ENCODE results near the gene FBXO27. TPM values are rescaled to one million over a fixed set of nuclear protein-coding genes. Genes with fewer than 3 reads are reported as not detected.
"Not testable (repeated sequence)": the region's sequence is repeated elsewhere in the genome, so short reads cannot be mapped to it uniquely, and the experiment has no call there.

Gene FBXO27
- 0.57 and 0.84 TPM in 2 replicates for total RNA-seq

- Mint-ChIP-seq H3K36me3 (ENCODE audit: low read depth) (no peaks in the 10 kb centered on the region), H3K9me3 (peaks cover 3% of the 10 kb centered on the region), H3K27ac (no peak within 1 kb of the TSS), H3K27me3 (ENCODE audit: low read depth) (peaks cover 30% of the 10 kb centered on the region), H3K4me3 (ENCODE audit: low read depth) (peak within 1 kb of the TSS; percentile 51), H3K4me1 (ENCODE audit: low read depth) (peaks cover 7% of the 10 kb centered on the region)
- no peak for DNase-seq (ENCODE audit: low spot score)
- intact Hi-C loops (cut with micrococcal nuclease): loop anchor here (10.0 kb wide), 1 partner anchor 57 kb away; the partner anchor contains the start of gene FBXO17
Measured at GRCh38 chr19:39032063-39032918, at the start of gene FBXO27. Gene FBXO27 (minus strand): TSS chr19:39032549. CDS start chr19:39032227, 322 bp downstream.

GRCh38 chr19:39080431-39080830 lies 48.1 kb upstream of the FBXO27 start:
- intact Hi-C loops (cut with micrococcal nuclease): no loop called here
- H3K4me3 Mint-ChIP-seq (ENCODE audit: low read depth): no peak overlapping the region
- no peaks in the 10 kb centered on the region for H3K36me3 Mint-ChIP-seq (ENCODE audit: low read depth)
- peaks cover 5% of the 10 kb centered on the region for H3K4me1 Mint-ChIP-seq (ENCODE audit: low read depth)
- H3K9me3 Mint-ChIP-seq: no peaks in the 10 kb centered on the region
- peaks cover 37% of the 10 kb centered on the region for H3K27me3 Mint-ChIP-seq (ENCODE audit: low read depth)
- no peak for DNase-seq (ENCODE audit: low spot score)
- H3K27ac Mint-ChIP-seq: no peak overlapping the region

DNA sequence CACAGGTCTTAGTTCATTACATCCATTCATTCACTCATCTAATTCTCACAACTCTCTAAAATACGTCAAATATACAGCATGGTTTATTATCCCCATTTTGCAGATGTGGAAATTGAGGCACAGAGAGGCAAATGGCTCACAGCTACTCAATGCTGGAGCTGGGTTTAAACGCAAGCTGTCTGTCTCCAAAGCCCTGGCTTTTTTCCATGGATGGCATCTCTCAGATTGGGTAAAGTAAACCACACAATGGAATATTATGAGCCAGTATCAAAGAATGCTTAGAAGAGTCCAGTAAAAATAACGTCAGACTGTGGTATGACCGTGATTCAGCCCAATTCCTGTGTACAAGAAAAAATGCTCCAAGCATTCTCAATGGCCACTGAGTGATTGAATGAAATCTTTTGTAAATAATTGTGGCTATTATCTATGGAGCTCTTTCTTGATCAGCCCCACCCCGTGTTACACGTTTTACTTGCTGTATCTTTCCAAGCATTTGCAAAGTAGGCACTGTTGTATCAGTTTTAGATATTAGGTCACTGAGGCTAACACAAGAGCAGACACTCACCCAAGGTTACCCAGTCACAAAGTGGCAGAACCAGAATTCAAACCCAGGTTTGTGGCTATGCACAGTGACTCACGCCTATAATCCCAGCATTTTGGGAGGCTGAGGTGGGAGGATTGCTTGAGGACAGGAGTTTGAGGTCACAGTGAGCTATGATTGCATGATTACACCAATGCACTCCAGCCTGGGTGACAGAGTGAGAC lies 46.3 kb upstream of the FBXO27 start:
- Mint-ChIP-seq H3K36me3 (ENCODE audit: low read depth) (no peaks in the 10 kb centered on the region), H3K4me1 (ENCODE audit: low read depth) (peaks cover 8% of the 10 kb centered on the region), H3K9me3 (no peaks in the 10 kb centered on the region), H3K27ac (no peak overlapping the region), H3K27me3 (ENCODE audit: low read depth) (peaks cover 25% of the 10 kb centered on the region), H3K4me3 (ENCODE audit: low read depth) (no peak overlapping the region)
- no peak for DNase-seq (ENCODE audit: low spot score)
- intact Hi-C loops (cut with micrococcal nuclease): no loop called here

DNA sequence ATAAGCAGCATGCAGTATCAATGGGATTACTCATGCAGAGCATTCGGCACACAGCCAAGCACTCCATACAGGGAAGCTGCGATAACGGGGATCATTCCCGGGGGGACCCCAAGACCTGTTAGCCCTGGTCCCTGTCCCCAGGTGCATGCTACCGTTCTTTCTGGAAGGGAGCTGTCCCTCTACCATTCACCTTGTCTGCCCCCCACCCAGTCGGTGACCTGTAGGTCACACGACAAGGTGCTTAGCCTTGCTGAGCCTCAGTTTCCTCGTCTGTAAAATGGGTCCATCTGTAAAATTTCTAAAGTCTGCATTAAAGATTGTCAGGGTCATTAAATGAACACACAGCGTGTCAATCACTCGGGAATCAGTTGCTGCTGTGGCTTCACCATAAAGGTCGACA lies 45.0 kb upstream of the FBXO27 start:
- intact Hi-C loops (cut with micrococcal nuclease): no loop called here
- Mint-ChIP-seq H3K27ac (no peak overlapping the region), H3K4me1 (ENCODE audit: low read depth) (peaks cover 13% of the 10 kb centered on the region), H3K36me3 (ENCODE audit: low read depth) (no peaks in the 10 kb centered on the region), H3K9me3 (no peaks in the 10 kb centered on the region), H3K27me3 (ENCODE audit: low read depth) (peaks cover 12% of the 10 kb centered on the region), H3K4me3 (ENCODE audit: low read depth) (no peak overlapping the region)
- DNase-seq (ENCODE audit: low spot score): no peak

GRCh38 chr19:39074942-39075341 lies 42.6 kb upstream of the FBXO27 start:
- no peak for DNase-seq (ENCODE audit: low spot score)
- peaks cover 3% of the 10 kb centered on the region for H3K27me3 Mint-ChIP-seq (ENCODE audit: low read depth)
- H3K4me3 Mint-ChIP-seq (ENCODE audit: low read depth): no peak overlapping the region
- peaks cover 11% of the 10 kb centered on the region for H3K4me1 Mint-ChIP-seq (ENCODE audit: low read depth)
- no peaks in the 10 kb centered on the region for H3K9me3 Mint-ChIP-seq
- H3K36me3 Mint-ChIP-seq (ENCODE audit: low read depth): no peaks in the 10 kb centered on the region
- no peak overlapping the region for H3K27ac Mint-ChIP-seq
- intact Hi-C loops (cut with micrococcal nuclease): no loop called here

GRCh38 chr19:39074205-39074692 lies 41.9 kb upstream of the FBXO27 start:
- intact Hi-C loops (cut with micrococcal nuclease): no loop called here
- Mint-ChIP-seq H3K4me1 (ENCODE audit: low read depth) (peaks cover 11% of the 10 kb centered on the region), H3K36me3 (ENCODE audit: low read depth) (no peaks in the 10 kb centered on the region), H3K9me3 (no peaks in the 10 kb centered on the region), H3K27me3 (ENCODE audit: low read depth) (peaks cover 2% of the 10 kb centered on the region), H3K4me3 (ENCODE audit: low read depth) (no peak overlapping the region), H3K27ac (no peak overlapping the region)
- no peak for DNase-seq (ENCODE audit: low spot score)

- H3K27me3 Mint-ChIP-seq (ENCODE audit: low read depth): peaks cover 3% of the 10 kb centered on the region
- peaks cover 11% of the 10 kb centered on the region for H3K4me1 Mint-ChIP-seq (ENCODE audit: low read depth)
- DNase-seq (ENCODE audit: low spot score): no peak
- H3K27ac Mint-ChIP-seq: no peak overlapping the region
- H3K36me3 Mint-ChIP-seq (ENCODE audit: low read depth): no peaks in the 10 kb centered on the region
- H3K9me3 Mint-ChIP-seq: peaks cover 4% of the 10 kb centered on the region
- no peak overlapping the region for H3K4me3 Mint-ChIP-seq (ENCODE audit: low read depth)
- intact Hi-C loops (cut with micrococcal nuclease): no loop called here
Measured at GRCh38 chr19:39070888-39071287, 38.5 kb upstream of the FBXO27 start.

DNA sequence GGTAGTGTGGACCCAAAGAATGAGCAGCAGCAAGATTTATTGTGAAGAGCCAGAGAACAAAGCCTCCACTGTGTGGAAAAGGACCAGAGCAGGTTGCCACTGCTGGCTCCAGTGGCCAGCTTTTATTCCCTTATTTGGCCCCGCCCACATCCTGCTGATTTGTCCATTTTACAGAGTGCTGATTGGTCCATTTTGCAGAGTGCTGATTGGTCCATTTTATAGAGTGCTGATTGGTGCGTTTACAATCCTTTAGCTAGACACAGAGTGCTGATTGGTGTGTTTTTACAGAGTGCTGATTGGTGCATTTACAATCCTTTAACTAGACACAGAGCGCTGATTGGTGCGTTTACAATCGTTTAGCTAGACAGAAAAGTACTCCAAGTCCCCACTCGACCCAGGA lies 35.9 kb upstream of the FBXO27 start:
- not testable (repeated sequence) for H3K27me3 Mint-ChIP-seq (ENCODE audit: low read depth); DNase-seq (ENCODE audit: low spot score)

GRCh38 chr19:39067104-39067503 lies 34.8 kb upstream of the FBXO27 start:
- no peak overlapping the region for H3K27ac Mint-ChIP-seq
- no peaks in the 10 kb centered on the region for H3K4me1 Mint-ChIP-seq (ENCODE audit: low read depth)
- intact Hi-C loops (cut with micrococcal nuclease): no loop called here
- H3K4me3 Mint-ChIP-seq (ENCODE audit: low read depth): no peak overlapping the region
- H3K36me3 Mint-ChIP-seq (ENCODE audit: low read depth): no peaks in the 10 kb centered on the region
- peaks cover 2% of the 10 kb centered on the region for H3K27me3 Mint-ChIP-seq (ENCODE audit: low read depth)
- peaks cover 4% of the 10 kb centered on the region for H3K9me3 Mint-ChIP-seq
- no peak for DNase-seq (ENCODE audit: low spot score)

More for the DNA sequence above, 35.9 kb upstream of the FBXO27 start:
- H3K36me3 Mint-ChIP-seq (ENCODE audit: low read depth); H3K27ac Mint-ChIP-seq; intact Hi-C loops (cut with micrococcal nuclease); H3K4me1 Mint-ChIP-seq (ENCODE audit: low read depth); H3K9me3 Mint-ChIP-seq; H3K4me3 Mint-ChIP-seq (ENCODE audit: low read depth): not testable (repeated sequence)

DNA sequence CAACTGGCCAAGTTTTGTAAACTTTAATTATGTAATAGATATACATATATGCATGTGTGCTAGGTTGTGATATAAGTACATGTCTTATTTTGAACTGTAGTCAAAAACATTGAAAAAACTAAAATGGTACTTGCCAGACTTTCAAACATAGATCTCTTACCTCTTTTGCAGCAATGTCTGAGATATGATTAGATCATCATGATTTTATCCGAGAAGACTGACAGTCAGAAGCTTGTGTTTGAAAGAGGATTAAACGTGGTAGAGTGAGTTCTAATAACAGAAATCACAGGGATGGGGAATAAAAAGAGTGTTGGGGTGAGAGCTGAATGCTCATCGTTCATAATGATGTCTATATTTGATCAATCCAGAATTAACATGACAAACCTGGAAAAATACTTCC lies 33.6 kb upstream of the FBXO27 start:
- Mint-ChIP-seq H3K36me3 (ENCODE audit: low read depth) (no peaks in the 10 kb centered on the region), H3K4me1 (ENCODE audit: low read depth) (peaks cover 5% of the 10 kb centered on the region), H3K4me3 (ENCODE audit: low read depth) (no peak overlapping the region), H3K27ac (no peak overlapping the region), H3K9me3 (peaks cover 4% of the 10 kb centered on the region), H3K27me3 (ENCODE audit: low read depth) (peaks cover 4% of the 10 kb centered on the region)
- intact Hi-C loops (cut with micrococcal nuclease): no loop called here
- no peak for DNase-seq (ENCODE audit: low spot score)

- no peak for DNase-seq (ENCODE audit: low spot score)
- H3K4me3 Mint-ChIP-seq (ENCODE audit: low read depth): no peak overlapping the region
- H3K36me3 Mint-ChIP-seq (ENCODE audit: low read depth): no peaks in the 10 kb centered on the region
- H3K27me3 Mint-ChIP-seq (ENCODE audit: low read depth): peaks cover 7% of the 10 kb centered on the region
- no peak overlapping the region for H3K27ac Mint-ChIP-seq
- intact Hi-C loops (cut with micrococcal nuclease): no loop called here
- H3K9me3 Mint-ChIP-seq: peaks cover 4% of the 10 kb centered on the region
- H3K4me1 Mint-ChIP-seq (ENCODE audit: low read depth): peaks cover 5% of the 10 kb centered on the region
Measured at GRCh38 chr19:39064405-39064804, 32.1 kb upstream of the FBXO27 start.

DNA sequence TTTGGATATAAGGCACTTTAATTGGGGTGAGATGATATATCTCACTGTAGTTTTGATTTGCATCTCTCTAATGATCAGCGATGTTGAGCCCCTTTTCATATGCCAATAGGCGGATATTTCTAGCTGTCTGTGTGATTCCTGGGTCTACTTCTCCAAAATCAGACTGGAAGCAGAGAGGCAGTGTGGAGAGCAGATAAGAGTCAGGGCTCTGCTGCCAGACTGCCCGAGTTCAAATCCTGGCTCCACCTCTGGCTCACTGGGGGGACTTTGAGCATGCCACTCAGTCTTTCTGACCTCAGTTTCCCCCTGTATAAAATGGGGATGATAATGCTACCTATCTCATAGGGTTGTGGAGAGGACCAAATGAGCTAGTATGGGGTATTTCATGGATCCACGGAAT lies 27.8 kb upstream of the FBXO27 start:
- Mint-ChIP-seq H3K4me1 (ENCODE audit: low read depth) (peaks cover 5% of the 10 kb centered on the region), H3K4me3 (ENCODE audit: low read depth) (no peak overlapping the region), H3K27me3 (ENCODE audit: low read depth) (peaks cover 8% of the 10 kb centered on the region), H3K27ac (no peak overlapping the region), H3K36me3 (ENCODE audit: low read depth) (no peaks in the 10 kb centered on the region), H3K9me3 (no peaks in the 10 kb centered on the region)
- DNase-seq (ENCODE audit: low spot score): no peak
- intact Hi-C loops (cut with micrococcal nuclease): no loop called here

DNA sequence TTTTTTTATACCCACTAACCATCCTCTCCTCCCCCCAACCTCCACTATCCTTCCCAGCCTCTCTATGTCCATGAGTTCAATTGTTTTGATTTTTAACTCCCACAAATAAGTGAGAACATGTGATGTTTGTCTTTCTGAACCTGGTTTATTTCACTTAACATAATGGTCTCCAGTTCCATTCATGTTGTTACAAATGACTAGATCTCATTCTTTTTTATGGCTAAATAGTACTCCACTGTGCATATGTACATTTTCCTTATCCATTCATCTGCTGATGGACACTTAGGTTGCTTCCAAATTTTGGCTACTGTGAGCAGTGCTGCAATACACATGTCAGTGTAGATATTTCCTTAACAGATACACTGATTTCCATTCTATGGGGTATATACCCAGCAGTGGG lies 27.0 kb upstream of the FBXO27 start:
- peaks cover 8% of the 10 kb centered on the region for H3K27me3 Mint-ChIP-seq (ENCODE audit: low read depth)
- no peak overlapping the region for H3K4me3 Mint-ChIP-seq (ENCODE audit: low read depth)
- no peak overlapping the region for H3K27ac Mint-ChIP-seq
- no peaks in the 10 kb centered on the region for H3K9me3 Mint-ChIP-seq
- H3K36me3 Mint-ChIP-seq (ENCODE audit: low read depth): no peaks in the 10 kb centered on the region
- intact Hi-C loops (cut with micrococcal nuclease): no loop called here
- peaks cover 5% of the 10 kb centered on the region for H3K4me1 Mint-ChIP-seq (ENCODE audit: low read depth)
- DNase-seq (ENCODE audit: low spot score): no peak
